DND-41 (cell line): ENCODE data around the gene PHF2.

Experiments
- CTCF ChIP-seq: IDR thresholded peaks from 2 replicates; pipeline ENCODE4 v1.5.1; 2012; ENCODE audit warnings: borderline replicate concordance, low read length, moderate library complexity, mild to moderate bottlenecking; ENCODE audit not compliant: poor library complexity, severe bottlenecking; ENCODE audit errors: extremely low read depth
- EZH2 ChIP-seq: IDR thresholded peaks from 3 replicates; pipeline ENCODE4 v1.6.1; 2012; ENCODE audit warnings: borderline replicate concordance, low read depth, mild to moderate bottlenecking, moderate library complexity, low read length, inconsistent platforms; ENCODE audit not compliant: severe bottlenecking

GRCh38 chr9:93624431-93624834 lies 48.0 kb downstream of the PHF2 start:
- no peak for TF ChIP-seq CTCF
- TF ChIP-seq EZH2 = no peak
